Body of pancreas (tissue), 4 donors: ENCODE data around the gene REG1A.
A peak's percentile ranks its signal among the peaks of the same experiment; 100 is the strongest.

ENCODE experiments used
- POLR2A ChIP-seq, 3 donors: fragments of 450-650 bp; IDR thresholded peaks; one replicate each; pipeline ENCODE4 v1.6.1; 2016; ENCODE audit warnings: antibody characterized with exemption in 3 of 3, mild to moderate bottlenecking in 2 of 3
- TF ChIP-seq, protein P1 (sequence below), 7 experiments: fragments of 450-650 bp in 4 of 7; fragments of 200-600 bp in 3 of 7; sonication (generic) in 3 of 7; IDR thresholded peaks; one replicate each; pipeline ENCODE4 v1.5.1; 2016 to 2019; ENCODE audit warnings: antibody characterized with exemption in 7 of 7

DNA sequence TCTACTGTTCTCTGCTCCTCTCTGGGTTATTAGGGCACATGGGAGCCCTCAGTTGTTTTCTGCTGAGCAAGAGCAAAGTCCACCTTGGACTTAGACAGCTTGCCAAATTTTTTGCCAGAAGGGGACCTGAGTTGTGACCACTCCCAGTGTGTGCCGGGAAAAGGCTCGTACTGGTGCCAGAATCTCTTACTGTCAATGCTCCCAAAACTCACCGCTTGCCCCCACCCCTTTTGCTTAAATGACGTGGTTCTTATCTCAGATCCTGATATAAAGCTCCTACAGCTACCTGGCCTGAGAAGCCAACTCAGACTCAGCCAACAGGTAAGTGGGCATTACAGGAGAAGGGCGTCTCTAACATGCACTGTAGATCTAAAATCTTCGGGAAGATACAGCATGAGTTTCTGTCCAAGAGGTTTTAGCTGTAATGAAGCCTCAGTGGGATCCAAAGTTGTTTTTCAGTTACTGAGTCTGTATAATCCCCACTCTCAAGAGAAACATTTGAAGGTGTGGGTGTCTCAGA lies at the start of gene REG1A:
- TF ChIP-seq, protein P1, sequence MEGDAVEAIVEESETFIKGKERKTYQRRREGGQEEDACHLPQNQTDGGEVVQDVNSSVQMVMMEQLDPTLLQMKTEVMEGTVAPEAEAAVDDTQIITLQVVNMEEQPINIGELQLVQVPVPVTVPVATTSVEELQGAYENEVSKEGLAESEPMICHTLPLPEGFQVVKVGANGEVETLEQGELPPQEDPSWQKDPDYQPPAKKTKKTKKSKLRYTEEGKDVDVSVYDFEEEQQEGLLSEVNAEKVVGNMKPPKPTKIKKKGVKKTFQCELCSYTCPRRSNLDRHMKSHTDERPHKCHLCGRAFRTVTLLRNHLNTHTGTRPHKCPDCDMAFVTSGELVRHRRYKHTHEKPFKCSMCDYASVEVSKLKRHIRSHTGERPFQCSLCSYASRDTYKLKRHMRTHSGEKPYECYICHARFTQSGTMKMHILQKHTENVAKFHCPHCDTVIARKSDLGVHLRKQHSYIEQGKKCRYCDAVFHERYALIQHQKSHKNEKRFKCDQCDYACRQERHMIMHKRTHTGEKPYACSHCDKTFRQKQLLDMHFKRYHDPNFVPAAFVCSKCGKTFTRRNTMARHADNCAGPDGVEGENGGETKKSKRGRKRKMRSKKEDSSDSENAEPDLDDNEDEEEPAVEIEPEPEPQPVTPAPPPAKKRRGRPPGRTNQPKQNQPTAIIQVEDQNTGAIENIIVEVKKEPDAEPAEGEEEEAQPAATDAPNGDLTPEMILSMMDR (IDR thresholded peaks at IDR 0.05) = peak in 1 of 7 experiments; percentile 2
- TF ChIP-seq POLR2A (IDR thresholded peaks at IDR 0.05) = peak; percentile 93 to 100 (median 100)
